Liver (tissue), 3 donors: ENCODE measurements around the gene PDZD8.

ENCODE experiments used
- FOXA1 ChIP-seq: IDR thresholded peaks from 2 replicates; pipeline ENCODE4 v1.6.1; 2016; ENCODE audit warnings: antibody characterized with exemption
- GABPA ChIP-seq, 2 donors: IDR thresholded peaks in 1 of 2; conservative IDR thresholded peaks in 1 of 2; 2 replicates each; pipeline ENCODE4 v1.6.1; 2016; ENCODE audit warnings: antibody characterized with exemption in 2 of 2, mild to moderate bottlenecking in 1 of 2, moderate library complexity in 1 of 2
- NR2F2 ChIP-seq: IDR thresholded peaks from 2 replicates; pipeline ENCODE4 v1.6.1; 2016; ENCODE audit warnings: antibody characterized with exemption
- RAD21 ChIP-seq, 2 donors: IDR thresholded peaks; 2 replicates each; pipeline ENCODE4 v1.6.1; 2016; ENCODE audit warnings: antibody characterized with exemption in 2 of 2, mild to moderate bottlenecking in 2 of 2
- YY1 ChIP-seq: IDR thresholded peaks from 2 replicates; pipeline ENCODE4 v1.6.1; 2016; ENCODE audit warnings: antibody characterized with exemption, mild to moderate bottlenecking
- TF ChIP-seq, protein P1 (sequence below): fragments of 150-350 bp; IDR thresholded peaks from 2 replicates; pipeline ENCODE4 v1.5.1; 2017; ENCODE audit warnings: improper control_type of control experiment, low read depth, low read length; ENCODE audit not compliant: missing input control
- donor health status: healthy.
- donor health status: healthy.

DNA sequence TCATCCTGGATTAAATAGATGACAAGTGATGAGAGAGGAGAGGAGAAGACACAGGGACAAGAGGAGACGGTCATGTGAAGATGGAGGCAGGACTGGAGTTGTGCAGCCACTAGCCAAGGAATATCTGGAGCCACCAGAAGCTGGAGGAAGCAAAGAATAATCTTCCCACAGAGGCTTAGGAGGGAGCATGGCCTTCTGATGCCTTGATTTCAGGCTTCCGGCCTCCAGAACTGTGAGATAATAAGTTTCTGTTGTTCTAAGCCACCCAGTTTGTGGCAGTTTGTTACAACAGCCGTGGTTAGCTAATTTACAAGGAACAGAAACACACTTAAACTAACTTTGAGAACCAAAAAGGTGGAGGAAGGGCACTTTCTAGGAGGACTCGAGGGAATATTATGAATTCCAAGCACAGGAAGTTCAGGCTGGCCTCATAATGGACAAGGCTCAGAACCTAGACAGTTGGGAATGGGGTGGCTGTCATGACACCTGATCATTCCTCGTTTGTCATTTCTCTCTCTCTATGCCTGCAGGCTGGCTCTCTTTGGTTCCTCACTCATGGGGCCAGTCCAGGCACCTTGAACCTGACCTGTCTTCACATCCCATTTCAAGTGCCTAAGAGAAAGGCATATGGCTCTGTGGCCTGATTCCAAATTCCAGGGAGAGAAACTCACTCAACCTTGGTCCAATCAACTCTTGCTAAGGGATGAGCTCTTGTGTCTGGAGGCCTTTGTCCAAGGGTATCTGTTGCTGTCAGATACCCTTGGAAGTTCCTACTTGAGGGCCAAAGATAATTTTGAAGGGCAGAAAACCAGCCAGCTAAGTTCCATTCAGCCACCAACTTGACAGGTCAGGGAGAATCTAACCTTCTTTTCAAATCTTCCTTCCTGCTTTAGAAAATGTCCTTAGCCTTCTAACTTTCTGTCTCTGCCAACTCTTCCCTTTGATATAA lies 33.5 kb upstream of the PDZD8 start:
- TF ChIP-seq RAD21 (IDR thresholded peaks at IDR 0.05) (no peak), GABPA (IDR thresholded peaks at IDR 0.05 in 1 of 2, conservative IDR thresholded peaks at IDR 0.05 in 1 of 2) (no peak), YY1 (no peak), FOXA1 (no peak), NR2F2 (no peak)
- TF ChIP-seq, protein P1, sequence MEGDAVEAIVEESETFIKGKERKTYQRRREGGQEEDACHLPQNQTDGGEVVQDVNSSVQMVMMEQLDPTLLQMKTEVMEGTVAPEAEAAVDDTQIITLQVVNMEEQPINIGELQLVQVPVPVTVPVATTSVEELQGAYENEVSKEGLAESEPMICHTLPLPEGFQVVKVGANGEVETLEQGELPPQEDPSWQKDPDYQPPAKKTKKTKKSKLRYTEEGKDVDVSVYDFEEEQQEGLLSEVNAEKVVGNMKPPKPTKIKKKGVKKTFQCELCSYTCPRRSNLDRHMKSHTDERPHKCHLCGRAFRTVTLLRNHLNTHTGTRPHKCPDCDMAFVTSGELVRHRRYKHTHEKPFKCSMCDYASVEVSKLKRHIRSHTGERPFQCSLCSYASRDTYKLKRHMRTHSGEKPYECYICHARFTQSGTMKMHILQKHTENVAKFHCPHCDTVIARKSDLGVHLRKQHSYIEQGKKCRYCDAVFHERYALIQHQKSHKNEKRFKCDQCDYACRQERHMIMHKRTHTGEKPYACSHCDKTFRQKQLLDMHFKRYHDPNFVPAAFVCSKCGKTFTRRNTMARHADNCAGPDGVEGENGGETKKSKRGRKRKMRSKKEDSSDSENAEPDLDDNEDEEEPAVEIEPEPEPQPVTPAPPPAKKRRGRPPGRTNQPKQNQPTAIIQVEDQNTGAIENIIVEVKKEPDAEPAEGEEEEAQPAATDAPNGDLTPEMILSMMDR: no peak
